GM19035 (cell line): Measurements from ENCODE around the gene GLUL.

Experiments used
- ATAC-seq: cut with Tn5 transposase; IDR thresholded peaks from one replicate; pipeline ENCODE4 v1.9.1; 2021; ENCODE audit not compliant: unreplicated experiment

The GLUL gene

DNA sequence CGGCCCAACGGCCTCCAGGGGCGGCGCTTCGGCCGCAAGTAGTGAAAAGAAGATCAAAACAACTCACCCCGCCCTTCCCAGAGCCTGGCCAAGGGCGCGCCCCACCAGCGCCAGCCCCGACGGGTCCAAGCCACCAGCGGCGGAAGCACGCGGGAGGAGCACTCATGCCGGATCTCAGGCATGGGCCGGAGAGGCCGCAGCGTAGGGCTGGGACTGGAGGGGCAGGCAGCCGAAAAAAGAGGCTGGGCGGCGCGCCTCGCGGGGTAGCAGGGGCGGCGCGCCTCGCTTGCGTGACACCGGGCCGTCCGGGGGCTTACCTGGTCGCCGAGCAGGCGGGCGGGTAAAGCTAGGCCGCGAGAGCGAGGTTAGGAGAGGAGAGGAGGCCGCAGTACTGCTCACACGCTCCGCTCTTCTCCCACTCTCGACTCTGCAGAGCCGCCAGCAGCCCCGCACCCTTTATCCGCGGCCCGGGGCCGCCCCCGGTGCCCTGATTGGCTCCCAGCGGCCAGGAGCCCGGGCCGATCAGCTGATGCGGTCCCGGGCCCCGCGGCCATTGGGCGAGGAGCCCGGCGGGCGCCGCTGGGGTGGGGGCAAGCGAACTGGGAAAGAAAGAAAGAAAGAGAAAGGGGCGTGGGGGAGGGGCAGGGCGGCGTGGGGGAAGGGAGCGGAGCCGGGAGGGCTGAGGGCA, at the start of gene GLUL:
GLUL (minus strand) TSS at position 429 of the 688 bp plus-strand sequence. CDS start 3,053 bp downstream, outside the sequence.
- peak; percentile 78 for ATAC-seq

GRCh38 chr1:182438326-182438725, 46.7 kb upstream of the GLUL start:
- ATAC-seq, result no peak

DNA sequence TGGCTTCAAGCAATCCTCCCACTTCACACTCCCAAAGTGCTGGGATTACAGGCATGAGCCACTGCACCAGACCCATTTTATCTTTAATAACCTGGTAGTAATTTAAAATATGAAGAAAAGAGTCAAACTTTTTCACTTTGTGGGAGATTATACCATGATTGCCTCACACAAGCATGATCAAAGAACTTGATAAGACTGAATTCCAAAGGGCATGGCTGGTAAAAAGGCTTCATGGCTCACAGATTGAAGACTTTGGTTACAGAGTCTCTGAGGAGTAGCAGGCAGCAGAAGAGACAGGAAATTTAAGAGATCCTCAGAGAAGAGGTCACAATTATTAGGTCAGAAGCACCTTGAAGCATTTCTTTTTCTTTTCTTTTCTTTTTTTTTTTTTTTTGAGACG, 42.0 kb upstream of the GLUL start:
- no peak for ATAC-seq

DNA sequence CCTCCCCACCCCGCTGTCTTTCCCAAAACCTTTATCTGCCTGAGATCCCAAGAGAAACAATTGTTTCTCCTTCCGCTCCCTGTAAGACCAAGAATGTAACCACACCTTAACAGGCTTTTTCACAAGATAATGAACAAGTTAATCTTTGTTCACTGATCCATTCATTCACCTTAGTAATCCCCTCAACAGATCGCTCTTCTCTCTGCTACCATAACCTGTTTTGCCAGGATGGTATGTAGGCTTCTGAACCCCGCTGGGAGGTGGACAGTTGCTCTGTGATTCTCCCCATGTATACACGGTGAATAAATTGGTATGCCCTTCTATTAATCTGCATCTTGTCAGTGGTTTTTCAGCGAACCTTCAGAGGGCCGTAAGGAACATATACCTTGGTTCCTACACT, 39.7 kb upstream of the GLUL start:
- no peak for ATAC-seq

DNA sequence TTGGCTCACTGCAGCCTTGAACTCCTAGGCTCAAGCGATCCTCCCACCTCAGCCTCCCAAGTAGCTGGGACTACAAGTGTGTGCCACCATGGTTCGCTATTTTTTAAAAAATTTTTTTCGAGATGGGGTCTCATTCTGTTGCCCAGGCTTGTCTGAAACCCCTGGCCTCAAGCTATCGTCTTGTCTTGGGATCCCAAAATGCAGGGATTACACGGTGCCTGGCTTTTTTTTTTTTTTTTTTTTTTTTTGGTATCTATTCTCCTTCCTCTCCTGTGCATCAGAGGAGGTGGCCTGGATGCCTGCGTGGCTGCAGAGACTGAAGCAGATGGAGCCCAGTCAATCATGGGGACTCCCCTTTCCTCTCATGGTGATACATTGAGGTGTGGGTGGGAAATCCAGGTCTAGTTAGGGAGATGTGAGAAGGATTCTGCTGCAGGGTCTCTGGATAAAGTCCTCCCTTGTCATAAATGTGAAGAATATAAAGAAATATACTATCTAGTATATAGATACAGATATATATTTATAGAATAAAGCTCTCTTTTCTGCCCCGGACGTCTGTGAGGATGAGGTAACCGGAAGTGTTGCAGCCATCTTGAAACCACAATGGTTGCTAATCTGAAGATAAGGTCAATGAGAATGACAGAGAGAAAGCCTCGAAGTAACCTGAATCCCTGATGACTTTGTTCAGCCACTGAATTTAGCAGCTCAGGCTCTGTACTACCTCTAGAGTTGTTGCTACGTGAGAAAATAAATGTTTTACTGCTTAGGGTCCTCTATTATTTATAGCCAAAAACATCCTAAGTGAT, 38.9 kb upstream of the GLUL start:
- peak; percentile 46 for ATAC-seq

DNA sequence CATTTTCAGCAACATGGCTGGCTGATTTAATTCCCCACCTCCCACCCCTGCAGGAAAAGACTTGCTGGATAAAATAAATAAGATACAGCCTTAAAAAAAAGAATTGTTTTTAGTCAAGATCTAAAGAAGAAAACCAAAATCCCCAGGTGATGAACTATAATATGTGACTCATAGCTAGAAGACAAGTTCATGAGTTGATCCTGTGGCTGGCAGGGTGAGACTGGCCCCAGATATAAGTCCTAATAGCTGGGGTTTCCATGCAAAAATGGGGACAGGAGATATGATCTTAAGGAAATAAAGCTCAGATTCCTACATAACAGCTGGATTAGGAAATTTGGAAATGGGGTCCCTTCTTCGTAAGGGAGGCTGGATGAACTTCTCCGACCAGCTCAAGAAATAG, 36.5 kb upstream of the GLUL start:
- no peak for ATAC-seq

- peak; percentile 58 for ATAC-seq
These were observed 35.1 kb upstream of the GLUL start for GRCh38 chr1:182426442-182427430.

- ATAC-seq, result no peak
These were observed 24.2 kb upstream of the GLUL start for GRCh38 chr1:182415789-182416188.

DNA sequence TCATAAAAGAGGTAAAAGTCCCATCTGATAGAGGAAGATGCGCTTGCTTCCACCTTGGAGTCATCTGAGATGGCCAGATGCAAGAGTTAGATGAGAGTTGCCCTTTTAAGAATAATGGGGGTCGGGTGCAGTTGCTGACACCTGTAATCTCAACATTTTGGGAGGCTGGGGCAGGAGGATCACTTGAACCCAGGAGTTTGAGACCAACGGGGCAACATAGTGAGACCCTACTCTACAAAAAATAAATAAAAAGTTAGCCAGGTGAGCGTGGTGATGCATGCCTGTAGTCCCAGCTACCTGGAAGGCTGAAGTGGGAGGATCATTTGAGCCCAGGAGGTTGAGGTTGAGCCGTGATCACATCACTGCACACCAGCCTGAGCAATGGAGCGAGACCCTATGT, 22.4 kb upstream of the GLUL start:
- ATAC-seq, result no peak

DNA sequence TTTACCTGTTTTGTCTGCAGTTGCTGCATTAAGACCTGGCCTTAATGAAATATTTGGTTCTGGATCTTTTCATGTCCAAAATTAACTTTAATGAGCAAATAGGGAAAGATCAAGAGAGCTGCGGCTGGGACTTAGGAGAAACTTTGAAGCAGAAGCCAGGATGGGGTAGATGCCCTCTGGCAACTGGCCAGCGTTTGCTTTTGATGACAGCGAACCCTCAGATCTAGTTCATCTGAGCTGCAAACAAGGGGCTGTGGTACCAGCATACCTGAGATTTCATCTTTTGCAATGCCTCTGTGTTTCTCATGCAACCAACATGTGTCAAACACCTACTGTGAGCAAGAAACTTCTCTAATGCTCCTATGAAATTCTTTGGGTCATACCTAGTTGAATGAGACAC, 21.9 kb upstream of the GLUL start:
- ATAC-seq, result no peak

DNA sequence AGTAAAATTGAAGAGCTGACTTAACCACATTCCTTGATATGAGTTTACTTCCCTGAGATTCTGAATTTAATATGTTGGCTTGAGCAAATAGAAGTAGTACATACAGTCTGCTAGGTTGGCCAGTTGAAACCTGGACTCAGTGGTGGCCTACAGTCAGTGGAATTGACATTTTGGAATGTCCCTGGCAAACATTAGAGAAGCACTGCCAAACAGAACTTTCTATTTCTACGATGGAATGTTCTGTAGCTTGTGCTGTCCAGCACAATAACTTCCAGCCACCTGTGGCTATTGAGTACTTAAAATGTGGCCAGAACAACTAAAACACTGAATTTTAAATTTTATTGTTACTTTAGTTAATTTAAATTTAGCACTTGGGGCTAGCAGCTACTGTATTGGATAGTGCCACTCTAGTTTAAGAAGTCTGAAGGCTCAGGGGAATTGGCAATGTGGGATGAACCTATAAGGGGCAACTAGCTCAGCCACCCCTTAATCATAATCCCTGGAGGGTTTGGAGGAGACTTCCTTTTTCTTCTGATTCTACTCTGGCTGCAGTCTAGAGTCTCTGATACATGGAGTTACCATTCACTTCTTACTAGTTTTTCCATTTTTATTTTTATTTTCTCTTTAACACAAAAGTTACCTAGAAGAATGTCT, 19.2 kb upstream of the GLUL start:
- no peak for ATAC-seq

- no peak for ATAC-seq
These were observed 18.5 kb upstream of the GLUL start for GRCh38 chr1:182410138-182410537.

- ATAC-seq, result no peak
These were observed 17.0 kb upstream of the GLUL start for GRCh38 chr1:182408435-182409075.

GRCh38 chr1:182407724-182408123, 16.1 kb upstream of the GLUL start:
- no peak for ATAC-seq

GRCh38 chr1:182406012-182406411, 14.4 kb upstream of the GLUL start:
- no peak for ATAC-seq

- no peak for ATAC-seq
These were observed 14.0 kb upstream of the GLUL start for GRCh38 chr1:182405578-182405977.

- no peak for ATAC-seq
These were observed 13.2 kb upstream of the GLUL start for GRCh38 chr1:182404781-182405180.

DNA sequence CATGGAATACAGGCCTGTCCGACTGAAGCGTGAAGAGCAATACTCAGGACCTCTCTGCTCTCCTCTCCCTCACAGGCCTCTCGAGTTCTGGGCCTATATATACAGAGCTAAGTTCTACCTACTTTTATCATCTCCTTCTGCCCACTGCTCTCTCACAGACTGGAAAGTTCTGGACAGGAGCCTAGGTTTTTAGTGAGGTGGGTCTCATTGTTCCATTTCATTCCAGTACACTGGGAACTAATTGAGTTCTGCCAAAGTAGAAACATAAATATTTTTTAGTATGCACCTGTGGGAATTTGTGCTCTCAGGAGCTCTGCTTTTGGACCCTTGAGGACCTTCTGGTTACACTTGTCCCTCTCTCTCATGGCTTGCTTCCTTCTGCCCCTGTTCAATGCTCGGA, 9.0 kb upstream of the GLUL start, which contains the start of gene TEDDM1:
TEDDM1 (minus strand) TSS at position 101 of the 400 bp plus-strand sequence. CDS start 182 bp downstream, outside the sequence.
- no peak for ATAC-seq

DNA sequence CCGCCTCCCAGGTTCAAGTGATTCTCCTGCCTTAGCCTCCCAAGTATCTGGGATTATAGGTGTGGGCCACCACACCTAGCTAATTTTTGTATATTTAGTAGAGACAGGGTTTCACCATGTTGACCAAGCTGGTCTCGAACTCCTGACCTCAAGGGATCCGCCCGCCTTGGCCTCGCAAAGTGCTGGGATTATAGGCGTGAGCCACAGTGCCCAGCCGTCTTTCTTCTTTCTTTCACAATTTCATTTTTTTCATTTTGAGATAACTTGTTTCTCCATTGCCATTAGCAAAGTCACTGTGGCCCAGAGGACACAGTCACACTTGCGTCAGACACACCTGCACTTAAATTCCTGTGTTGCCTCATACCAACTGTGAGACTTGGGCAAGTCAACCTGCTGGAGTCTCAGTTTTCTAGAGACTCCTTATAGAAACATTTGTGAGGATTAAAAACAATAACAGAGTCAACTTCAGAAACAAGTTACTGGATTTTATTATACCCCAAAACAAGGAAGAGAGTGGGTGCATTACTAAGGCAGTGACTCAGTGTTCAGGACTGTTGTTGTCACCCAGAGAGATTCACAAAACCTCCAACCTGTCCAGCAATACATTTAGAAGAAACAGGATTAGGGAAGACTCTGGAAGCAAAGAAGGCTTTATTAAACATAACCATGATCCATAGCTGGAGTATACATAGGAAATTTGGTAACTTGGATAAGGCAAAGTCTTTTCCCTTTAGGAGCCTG, 6.2 kb upstream of the GLUL start:
- ATAC-seq, result no peak
